ENCODE data around the gene CD209. TPM values are rescaled to one million over a fixed set of nuclear protein-coding genes. Genes with fewer than 3 reads are reported as not detected.

CD209 gene
- total RNA-seq, 1 experiment from 2014 or later, result not detected

DNA sequence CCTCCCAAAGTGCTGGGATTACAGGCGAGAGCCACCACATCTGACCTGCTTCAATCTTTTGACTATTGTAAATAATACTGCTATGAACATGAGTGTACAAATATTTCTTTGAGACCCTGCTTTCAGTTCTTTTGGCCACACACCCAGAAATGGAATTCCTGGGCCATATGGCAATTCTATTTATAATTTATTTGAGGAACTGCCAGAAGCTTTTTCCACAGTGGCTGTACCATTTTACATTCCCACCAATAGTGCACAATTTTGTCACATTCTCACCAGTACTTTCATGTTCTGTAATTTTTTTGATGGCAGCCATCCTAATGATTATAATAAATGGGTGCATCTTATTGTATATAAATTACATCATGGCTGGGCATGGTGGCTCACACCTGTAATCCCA, 31.7 kb downstream of the CD209 start:
- ATAC-seq (no peak), DNase-seq (ENCODE audit: low read depth, low spot score) (no peak)
- intact Hi-C loops (cut with micrococcal nuclease; ENCODE audit: unreplicated experiment), result no loop called here
- Histone ChIP-seq H3K4me3 (ENCODE audit: low read depth in 2 of 2, low read length in 2 of 2) (no peak overlapping the region), H3K36me3 (ENCODE audit: control insufficient read depth, insufficient read depth, low read length) (no peaks in the 10 kb centered on the region), H3K27ac (ENCODE audit: low read length) (no peak overlapping the region), H3K9me3 (ENCODE audit: control insufficient read depth, insufficient read depth, low read depth, low read length) (no peaks in the 10 kb centered on the region), H3K4me1 (ENCODE audit: control insufficient read depth, insufficient read depth, low read length) (no peaks in the 10 kb centered on the region), H3K27me3 (ENCODE audit: control insufficient read depth, insufficient read depth, low read length) (no peaks in the 10 kb centered on the region)
- no TSS peak for BruUV-seq (replicated peaks)
- in situ Hi-C loops (cut with HindIII; ENCODE audit: low pct_unique_long_range_greater_than_20kb, low sequenced_read_pairs), result no loop called here
- ChIA-PET POLR2A (no interaction called here), CTCF (no interaction called here)
- TF ChIP-seq, protein P1, sequence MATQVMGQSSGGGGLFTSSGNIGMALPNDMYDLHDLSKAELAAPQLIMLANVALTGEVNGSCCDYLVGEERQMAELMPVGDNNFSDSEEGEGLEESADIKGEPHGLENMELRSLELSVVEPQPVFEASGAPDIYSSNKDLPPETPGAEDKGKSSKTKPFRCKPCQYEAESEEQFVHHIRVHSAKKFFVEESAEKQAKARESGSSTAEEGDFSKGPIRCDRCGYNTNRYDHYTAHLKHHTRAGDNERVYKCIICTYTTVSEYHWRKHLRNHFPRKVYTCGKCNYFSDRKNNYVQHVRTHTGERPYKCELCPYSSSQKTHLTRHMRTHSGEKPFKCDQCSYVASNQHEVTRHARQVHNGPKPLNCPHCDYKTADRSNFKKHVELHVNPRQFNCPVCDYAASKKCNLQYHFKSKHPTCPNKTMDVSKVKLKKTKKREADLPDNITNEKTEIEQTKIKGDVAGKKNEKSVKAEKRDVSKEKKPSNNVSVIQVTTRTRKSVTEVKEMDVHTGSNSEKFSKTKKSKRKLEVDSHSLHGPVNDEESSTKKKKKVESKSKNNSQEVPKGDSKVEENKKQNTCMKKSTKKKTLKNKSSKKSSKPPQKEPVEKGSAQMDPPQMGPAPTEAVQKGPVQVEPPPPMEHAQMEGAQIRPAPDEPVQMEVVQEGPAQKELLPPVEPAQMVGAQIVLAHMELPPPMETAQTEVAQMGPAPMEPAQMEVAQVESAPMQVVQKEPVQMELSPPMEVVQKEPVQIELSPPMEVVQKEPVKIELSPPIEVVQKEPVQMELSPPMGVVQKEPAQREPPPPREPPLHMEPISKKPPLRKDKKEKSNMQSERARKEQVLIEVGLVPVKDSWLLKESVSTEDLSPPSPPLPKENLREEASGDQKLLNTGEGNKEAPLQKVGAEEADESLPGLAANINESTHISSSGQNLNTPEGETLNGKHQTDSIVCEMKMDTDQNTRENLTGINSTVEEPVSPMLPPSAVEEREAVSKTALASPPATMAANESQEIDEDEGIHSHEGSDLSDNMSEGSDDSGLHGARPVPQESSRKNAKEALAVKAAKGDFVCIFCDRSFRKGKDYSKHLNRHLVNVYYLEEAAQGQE (IDR thresholded peaks at IDR 0.05; ENCODE audit: insufficient read depth in 1 of 2, low read depth in 2 of 2, low read length in 1 of 2), result no peak
- no peak for TF ChIP-seq SIN3A (IDR thresholded peaks at IDR 0.05; ENCODE audit: borderline replicate concordance, insufficient read depth, low read depth, low read length)
- no peak for TF ChIP-seq POLR2AphosphoS5 (IDR thresholded peaks at IDR 0.05; ENCODE audit: low read depth, low read length)
- TF ChIP-seq, protein P2, sequence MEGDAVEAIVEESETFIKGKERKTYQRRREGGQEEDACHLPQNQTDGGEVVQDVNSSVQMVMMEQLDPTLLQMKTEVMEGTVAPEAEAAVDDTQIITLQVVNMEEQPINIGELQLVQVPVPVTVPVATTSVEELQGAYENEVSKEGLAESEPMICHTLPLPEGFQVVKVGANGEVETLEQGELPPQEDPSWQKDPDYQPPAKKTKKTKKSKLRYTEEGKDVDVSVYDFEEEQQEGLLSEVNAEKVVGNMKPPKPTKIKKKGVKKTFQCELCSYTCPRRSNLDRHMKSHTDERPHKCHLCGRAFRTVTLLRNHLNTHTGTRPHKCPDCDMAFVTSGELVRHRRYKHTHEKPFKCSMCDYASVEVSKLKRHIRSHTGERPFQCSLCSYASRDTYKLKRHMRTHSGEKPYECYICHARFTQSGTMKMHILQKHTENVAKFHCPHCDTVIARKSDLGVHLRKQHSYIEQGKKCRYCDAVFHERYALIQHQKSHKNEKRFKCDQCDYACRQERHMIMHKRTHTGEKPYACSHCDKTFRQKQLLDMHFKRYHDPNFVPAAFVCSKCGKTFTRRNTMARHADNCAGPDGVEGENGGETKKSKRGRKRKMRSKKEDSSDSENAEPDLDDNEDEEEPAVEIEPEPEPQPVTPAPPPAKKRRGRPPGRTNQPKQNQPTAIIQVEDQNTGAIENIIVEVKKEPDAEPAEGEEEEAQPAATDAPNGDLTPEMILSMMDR (IDR thresholded peaks at IDR 0.05), result no peak
- no peak for TF ChIP-seq TCF7L2 (IDR thresholded peaks at IDR 0.05; ENCODE audit: low read depth, low read length)

DNA sequence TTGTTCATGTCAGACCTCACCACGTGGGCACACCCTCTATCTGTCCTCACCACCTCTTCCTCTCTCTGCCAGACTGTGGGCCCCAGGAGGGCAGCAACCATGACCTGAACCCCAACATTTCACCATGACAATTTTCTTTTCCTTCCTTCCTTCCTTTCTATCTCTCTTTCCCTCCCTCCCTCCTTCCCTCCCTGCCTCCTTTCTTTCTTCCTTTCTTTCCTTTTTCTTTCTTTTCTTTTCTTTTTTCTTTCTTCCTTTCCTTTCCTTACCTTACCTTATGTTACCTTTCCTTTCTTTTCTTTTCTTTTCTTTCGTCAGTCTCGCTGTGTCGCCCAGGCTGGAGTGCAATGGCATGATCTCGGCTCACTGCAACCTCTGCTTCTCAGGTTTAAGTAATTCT, 36.7 kb downstream of the CD209 start:
- H3K4me3 ChIP-seq (ENCODE audit: low read depth in 2 of 2, low read length in 2 of 2), result no peak overlapping the region
- H3K4me1 ChIP-seq (ENCODE audit: control insufficient read depth, insufficient read depth, low read length), result no peaks in the 10 kb centered on the region
- no peak for ATAC-seq
- H3K36me3 ChIP-seq (ENCODE audit: control insufficient read depth, insufficient read depth, low read length), result no peaks in the 10 kb centered on the region
- no peaks in the 10 kb centered on the region for H3K9me3 ChIP-seq (ENCODE audit: control insufficient read depth, insufficient read depth, low read depth, low read length)
- BruUV-seq (replicated peaks), result no TSS peak
- TF ChIP-seq, protein P2 (IDR thresholded peaks at IDR 0.05), result no peak
- TF ChIP-seq TCF7L2 (IDR thresholded peaks at IDR 0.05; ENCODE audit: low read depth, low read length) (no peak), POLR2AphosphoS5 (IDR thresholded peaks at IDR 0.05; ENCODE audit: low read depth, low read length) (no peak), SIN3A (IDR thresholded peaks at IDR 0.05; ENCODE audit: borderline replicate concordance, insufficient read depth, low read depth, low read length) (no peak)
- TF ChIP-seq, protein P1 (IDR thresholded peaks at IDR 0.05; ENCODE audit: insufficient read depth in 1 of 2, low read depth in 2 of 2, low read length in 1 of 2), result no peak
- intact Hi-C loops (cut with micrococcal nuclease; ENCODE audit: unreplicated experiment) (no loop called here), in situ Hi-C loops (cut with HindIII; ENCODE audit: low pct_unique_long_range_greater_than_20kb, low sequenced_read_pairs) (no loop called here)
- no peak overlapping the region for H3K27ac ChIP-seq (ENCODE audit: low read length)
- POLR2A ChIA-PET, result no interaction called here
- CTCF ChIA-PET, result no interaction called here
- DNase-seq (ENCODE audit: low read depth, low spot score), result no peak
- H3K27me3 ChIP-seq (ENCODE audit: control insufficient read depth, insufficient read depth, low read length), result no peaks in the 10 kb centered on the region

Data from Panc1 (cell line).